Measurements from ENCODE around the gene IL17A. TPM values are rescaled to one million over a fixed set of nuclear protein-coding genes. Genes with fewer than 3 reads are reported as not detected.

The IL17A gene
- total and polyA plus RNA-seq, 2 donors (not counting 3 experiments of a cell fraction or from before 2014, with no cell fraction given) = not detected

GRCh38 chr6:52152070-52152423 lies 34.1 kb upstream of the IL17A start:
- H3K79me2 ChIP-seq (ENCODE audit: control insufficient read depth, insufficient read depth, low read length) = no peaks in the 10 kb centered on the region
- H3K9ac ChIP-seq (replicated peaks; ENCODE audit: extremely low read depth, insufficient read depth, low read length) = no peak overlapping the region
- FAIRE-seq (no peak), DNase-seq (ENCODE audit: low read depth, low spot score) (no peak)
- H3K9me1 ChIP-seq (replicated peaks; ENCODE audit: control insufficient read depth, extremely low read depth, insufficient read depth, low read length) = no peaks in the 10 kb centered on the region
- no peak overlapping the region for H3K27ac ChIP-seq (ENCODE audit: insufficient read depth, low read depth, low read length)
- BruUV-seq (replicated peaks) = no TSS peak
- H2AFZ ChIP-seq (ENCODE audit: low read depth, low read length) = no peak overlapping the region
- no peak overlapping the region for H3K4me2 ChIP-seq (ENCODE audit: insufficient read depth, low read length)
- ChIA-PET CTCF (no interaction called here), POLR2A (no interaction called here)
- H3K36me3 ChIP-seq (ENCODE audit: control insufficient read depth in 2 of 2, extremely low read depth in 1 of 2, insufficient read depth in 2 of 2, low read length in 2 of 2) = no peaks in the 10 kb centered on the region
- peaks cover 0 to 5% of the 10 kb centered on the region in 2 experiments for H3K27me3 ChIP-seq (ENCODE audit: control insufficient read depth in 2 of 2, insufficient read depth in 2 of 2, low read length in 2 of 2)
- H3K9me3 ChIP-seq (replicated peaks; ENCODE audit: control insufficient read depth, insufficient read depth, low read length) = no peaks in the 10 kb centered on the region
- TF ChIP-seq POLR2AphosphoS5 (IDR thresholded peaks at IDR 0.05; ENCODE audit: insufficient read depth, low read depth, low read length) (no peak), GATA2 (IDR thresholded peaks at IDR 0.05; ENCODE audit: insufficient read depth, insufficient read length, low read depth, low read length) (no peak), CTCF (IDR thresholded peaks at IDR 0.05; ENCODE audit: extremely low read depth in 1 of 2, insufficient read depth in 1 of 2, low read depth in 1 of 2, low read length in 2 of 2) (no peak), FOS (IDR thresholded peaks at IDR 0.05; ENCODE audit: borderline replicate concordance, insufficient read depth, low read length) (no peak), JUN (IDR thresholded peaks at IDR 0.05; ENCODE audit: borderline replicate concordance, insufficient read depth, insufficient read length, low read depth) (no peak)
- H4K20me1 ChIP-seq (replicated peaks; ENCODE audit: control insufficient read depth, extremely low read depth, insufficient read depth, low read length) = no peaks in the 10 kb centered on the region
- H3K4me3 ChIP-seq (replicated peaks in 1 of 3; ENCODE audit: insufficient read depth in 1 of 3, low read depth in 1 of 3, low read length in 3 of 3) = no peak overlapping the region
- dilution Hi-C loops (cut with MboI; ENCODE audit: extremely low pct_ligation_motif_present, low sequenced_read_pairs) (no loop called here), intact Hi-C loops (cut with micrococcal nuclease) (no loop called here)
- H3K4me1 ChIP-seq (ENCODE audit: control insufficient read depth, extremely low read depth, insufficient read depth, low read length) = peaks cover 10% of the 10 kb centered on the region

GRCh38 chr6:52152711-52153160 lies 33.4 kb upstream of the IL17A start:
- FAIRE-seq = no peak
- H3K9me1 ChIP-seq (replicated peaks; ENCODE audit: control insufficient read depth, extremely low read depth, insufficient read depth, low read length) = no peaks in the 10 kb centered on the region
- CTCF ChIA-PET = no interaction called here
- no peak overlapping the region for H3K4me2 ChIP-seq (ENCODE audit: insufficient read depth, low read length)
- no peak overlapping the region for H2AFZ ChIP-seq (ENCODE audit: low read depth, low read length)
- H3K27ac ChIP-seq (ENCODE audit: insufficient read depth, low read depth, low read length) = no peak overlapping the region
- no peaks in the 10 kb centered on the region for H3K36me3 ChIP-seq (ENCODE audit: control insufficient read depth in 2 of 2, extremely low read depth in 1 of 2, insufficient read depth in 2 of 2, low read length in 2 of 2)
- peaks cover 15% of the 10 kb centered on the region for H3K4me1 ChIP-seq (ENCODE audit: control insufficient read depth, extremely low read depth, insufficient read depth, low read length)
- intact Hi-C loops (cut with micrococcal nuclease) (no loop called here), dilution Hi-C loops (cut with MboI; ENCODE audit: extremely low pct_ligation_motif_present, low sequenced_read_pairs) (no loop called here)
- H3K9me3 ChIP-seq (replicated peaks; ENCODE audit: control insufficient read depth, insufficient read depth, low read length) = no peaks in the 10 kb centered on the region
- no peaks in the 10 kb centered on the region for H4K20me1 ChIP-seq (replicated peaks; ENCODE audit: control insufficient read depth, extremely low read depth, insufficient read depth, low read length)
- DNase-seq (ENCODE audit: low read depth, low spot score) = no peak
- POLR2A ChIA-PET = no interaction called here
- peaks cover 0 to 2% of the 10 kb centered on the region in 2 experiments for H3K27me3 ChIP-seq (ENCODE audit: control insufficient read depth in 2 of 2, insufficient read depth in 2 of 2, low read length in 2 of 2)
- H3K4me3 ChIP-seq (replicated peaks in 1 of 3; ENCODE audit: insufficient read depth in 1 of 3, low read depth in 1 of 3, low read length in 3 of 3) = no peak overlapping the region
- no peaks in the 10 kb centered on the region for H3K79me2 ChIP-seq (ENCODE audit: control insufficient read depth, insufficient read depth, low read length)
- no peak overlapping the region for H3K9ac ChIP-seq (replicated peaks; ENCODE audit: extremely low read depth, insufficient read depth, low read length)
- TF ChIP-seq JUN (IDR thresholded peaks at IDR 0.05; ENCODE audit: borderline replicate concordance, insufficient read depth, insufficient read length, low read depth) (no peak), MAX (IDR thresholded peaks at IDR 0.05; ENCODE audit: insufficient read depth, insufficient read length) (no peak), POLR2AphosphoS5 (IDR thresholded peaks at IDR 0.05; ENCODE audit: insufficient read depth, low read depth, low read length) (no peak), CTCF (IDR thresholded peaks at IDR 0.05; ENCODE audit: extremely low read depth in 1 of 2, insufficient read depth in 1 of 2, low read depth in 1 of 2, low read length in 2 of 2) (no peak), FOS (IDR thresholded peaks at IDR 0.05; ENCODE audit: borderline replicate concordance, insufficient read depth, low read length) (no peak), POLR2A (IDR thresholded peaks at IDR 0.05; ENCODE audit: low read depth, low read length) (no peak), GATA2 (IDR thresholded peaks at IDR 0.05; ENCODE audit: insufficient read depth, insufficient read length, low read depth, low read length) (no peak), EZH2 (IDR thresholded peaks at IDR 0.05; ENCODE audit: borderline replicate concordance, low read depth, low read length, severe bottlenecking) (no peak), MYC (IDR thresholded peaks at IDR 0.05; ENCODE audit: low read depth, low read length) (no peak)
- no TSS peak for BruUV-seq (replicated peaks)

Measured in endothelial cell of umbilical vein (primary cell).